ENCODE measurements around the gene TMEM52.

TMEM52 gene

GRCh38 chr1:1914101-1914970 lies 4.7 kb downstream of the TMEM52 start:
- no peak for DNase-seq

- DNase-seq: no peak
These were observed 7.6 kb downstream of the TMEM52 start for GRCh38 chr1:1911350-1912041.

- DNase-seq: no peak
These were observed 8.3 kb downstream of the TMEM52 start for GRCh38 chr1:1910651-1911331.

- DNase-seq: no peak
These were observed 9.0 kb downstream of the TMEM52 start for GRCh38 chr1:1910033-1910465.

GRCh38 chr1:1908506-1908791 lies 10.6 kb downstream of the TMEM52 start:
- DNase-seq: no peak

GRCh38 chr1:1907098-1907736 lies 11.9 kb downstream of the TMEM52 start:
- DNase-seq: no peak

- peak; percentile 74 for DNase-seq
These were observed 12.6 kb downstream of the TMEM52 start for GRCh38 chr1:1906185-1907097.

- no peak for DNase-seq
These were observed 15.9 kb downstream of the TMEM52 start for GRCh38 chr1:1903224-1903623.

GRCh38 chr1:1901641-1902294 lies 17.3 kb downstream of the TMEM52 start:
- no peak for DNase-seq

- DNase-seq: no peak
These were observed 18.0 kb downstream of the TMEM52 start for GRCh38 chr1:1900883-1901640.

- DNase-seq: no peak
These were observed 19.1 kb downstream of the TMEM52 start for GRCh38 chr1:1899967-1900327.

- DNase-seq: no peak
These were observed 19.7 kb downstream of the TMEM52 start for GRCh38 chr1:1899266-1899966.

GRCh38 chr1:1898246-1898933 lies 20.7 kb downstream of the TMEM52 start:
- DNase-seq: no peak

- DNase-seq: no peak
These were observed 23.4 kb downstream of the TMEM52 start for GRCh38 chr1:1895456-1896336.

GRCh38 chr1:1895060-1895418 lies 24.0 kb downstream of the TMEM52 start:
- DNase-seq: no peak

GRCh38 chr1:1894354-1895059 lies 24.6 kb downstream of the TMEM52 start:
- no peak for DNase-seq

GRCh38 chr1:1893997-1894353 lies 25.1 kb downstream of the TMEM52 start:
- no peak for DNase-seq

All from activated CD4-positive, alpha-beta T cell treated with anti-CD3 and anti-CD28 coated beads, Interleukin-2, amount 50 U/mL, for 16 hours (primary cell).